Muscle of leg (tissue), 11 donors: ENCODE data around the gene PPP6R2. TPM values are rescaled to one million over a fixed set of nuclear protein-coding genes. Genes with fewer than 3 reads are reported as not detected.

Experiments used
- DNase-seq: peaks from one replicate; pipeline ENCODE4 v3.0.0; 2013
- H3K27ac ChIP-seq: one replicate; pipeline ENCODE4 v1.5.1; 2013; ENCODE audit warnings: mild to moderate bottlenecking, low read length, control low read depth
- H3K27me3 ChIP-seq: one replicate; pipeline ENCODE4 v1.6.1; 2013; ENCODE audit warnings: low read length; ENCODE audit not compliant: control insufficient read depth, insufficient read depth
- H3K36me3 ChIP-seq: one replicate; pipeline ENCODE4 v1.6.1; 2013; ENCODE audit warnings: low read length; ENCODE audit not compliant: control insufficient read depth, insufficient read depth
- H3K4me1 ChIP-seq: one replicate; pipeline ENCODE4 v1.6.1; 2013; ENCODE audit warnings: low read length; ENCODE audit not compliant: control insufficient read depth, insufficient read depth
- H3K4me3 ChIP-seq: one replicate; pipeline ENCODE4 v1.5.1; 2013; ENCODE audit warnings: low read length, control low read depth
- H3K9me3 ChIP-seq: replicated peaks from 2 replicates; pipeline ENCODE4 v1.6.1; 2013; ENCODE audit warnings: low read depth, low read length; ENCODE audit not compliant: control insufficient read depth
- WGBS: methylation state at CpG from one replicate; pipeline ENCODE4 v1.1.5; 2013; ENCODE audit warnings: missing lambda C conversion rate; ENCODE audit not compliant: insufficient coverage; 5-methylcytosine and 5-hydroxymethylcytosine counted together
- polyA plus RNA-seq, 8 donors: library from polyadenylated mRNA; unstranded; fragments of 120-200 nt; gene quantifications; one replicate each; pipeline versions ENCODE4 v1.2.1 to v1.2.3, GENCODE V29; 2013; ENCODE audit warnings: inconsistent platforms in 1 of 8, low replicate concordance in 1 of 8; ENCODE audit not compliant: insufficient read length in 8 of 8, insufficient read depth in 1 of 8
- total RNA-seq: library from RNA; stranded (reverse); fragments of 120-200 nt; gene quantifications from one replicate; pipeline ENCODE4 v1.2.4, GENCODE V29; 2013

Gene PPP6R2
- total and polyA plus RNA-seq, 9 donors = 29.8 to 41.5 (median 36.4) TPM

- Histone ChIP-seq H3K9me3 (no peaks in the 10 kb centered on the region), H3K27me3 (no peaks in the 10 kb centered on the region), H3K27ac (no peak overlapping the region), H3K4me1 (no peaks in the 10 kb centered on the region), H3K4me3 (no peak overlapping the region), H3K36me3 (peaks cover 80% of the 10 kb centered on the region)
- no peak for DNase-seq
- 82% methylated on average over 14 of the region's 17 CpGs for WGBS
These were observed 96.3 kb downstream of the PPP6R2 start for GRCh38 chr22:50439314-50439870.

- 63% methylated on average over 8 of the region's 10 CpGs for WGBS
- Histone ChIP-seq H3K4me3 (no peak overlapping the region), H3K36me3 (peaks cover 82% of the 10 kb centered on the region), H3K4me1 (peaks cover 4% of the 10 kb centered on the region), H3K27ac (no peak overlapping the region), H3K9me3 (no peaks in the 10 kb centered on the region), H3K27me3 (no peaks in the 10 kb centered on the region)
- no peak for DNase-seq
These were observed 96.8 kb downstream of the PPP6R2 start for GRCh38 chr22:50439871-50440331.

- H3K9me3 ChIP-seq = no peaks in the 10 kb centered on the region
- WGBS = 85% methylated on average over 19 of the region's 26 CpGs
- peaks cover 4% of the 10 kb centered on the region for H3K4me1 ChIP-seq
- no peaks in the 10 kb centered on the region for H3K27me3 ChIP-seq
- no peak overlapping the region for H3K4me3 ChIP-seq
- DNase-seq = no peak
- no peak overlapping the region for H3K27ac ChIP-seq
- H3K36me3 ChIP-seq = peaks cover 82% of the 10 kb centered on the region
These were observed 97.6 kb downstream of the PPP6R2 start for GRCh38 chr22:50440544-50441249.

- DNase-seq = no peak
- WGBS = 90% methylated on average over 10 of the region's 17 CpGs
- Histone ChIP-seq H3K4me3 (no peak overlapping the region), H3K36me3 (peaks cover 82% of the 10 kb centered on the region), H3K9me3 (no peaks in the 10 kb centered on the region), H3K27me3 (no peaks in the 10 kb centered on the region), H3K27ac (no peak overlapping the region), H3K4me1 (peaks cover 4% of the 10 kb centered on the region)
These were observed 98.4 kb downstream of the PPP6R2 start for GRCh38 chr22:50441428-50441993.

- Histone ChIP-seq H3K4me3 (no peak overlapping the region), H3K9me3 (no peaks in the 10 kb centered on the region), H3K4me1 (peaks cover 4% of the 10 kb centered on the region), H3K27me3 (no peaks in the 10 kb centered on the region), H3K36me3 (peaks cover 84% of the 10 kb centered on the region), H3K27ac (no peak overlapping the region)
- no peak for DNase-seq
- 80% methylated on average over 13 of the region's 15 CpGs for WGBS
These were observed 100.1 kb downstream of the PPP6R2 start for GRCh38 chr22:50443197-50443596.

GRCh38 chr22:50443801-50444625 lies 100.9 kb downstream of the PPP6R2 start:
- no peaks in the 10 kb centered on the region for H3K9me3 ChIP-seq
- no peak overlapping the region for H3K27ac ChIP-seq
- H3K4me3 ChIP-seq = no peak overlapping the region
- WGBS = 68% methylated on average over 13 of the region's 28 CpGs
- DNase-seq = no peak
- H3K27me3 ChIP-seq = no peaks in the 10 kb centered on the region
- H3K4me1 ChIP-seq = peaks cover 4% of the 10 kb centered on the region
- peaks cover 84% of the 10 kb centered on the region for H3K36me3 ChIP-seq

GRCh38 chr22:50444663-50445062 lies 101.5 kb downstream of the PPP6R2 start:
- DNase-seq = peak; percentile 39
- H3K27ac ChIP-seq = no peak overlapping the region
- no peaks in the 10 kb centered on the region for H3K27me3 ChIP-seq
- H3K4me1 ChIP-seq = peaks cover 4% of the 10 kb centered on the region
- H3K36me3 ChIP-seq = peaks cover 84% of the 10 kb centered on the region
- H3K4me3 ChIP-seq = no peak overlapping the region
- WGBS = 52% methylated on average over 3 of the region's 5 CpGs
- no peaks in the 10 kb centered on the region for H3K9me3 ChIP-seq

- WGBS = 35% methylated on average over 4 of the region's 30 CpGs
- Histone ChIP-seq H3K4me1 (peaks cover 4% of the 10 kb centered on the region), H3K4me3 (no peak overlapping the region), H3K9me3 (no peaks in the 10 kb centered on the region), H3K36me3 (peaks cover 82% of the 10 kb centered on the region), H3K27ac (no peak overlapping the region), H3K27me3 (no peaks in the 10 kb centered on the region)
- DNase-seq = peak; percentile 47
These were observed 102.1 kb downstream of the PPP6R2 start for GRCh38 chr22:50445071-50445879.

- no peaks in the 10 kb centered on the region for H3K27me3 ChIP-seq
- no peak overlapping the region for H3K27ac ChIP-seq
- peaks cover 78% of the 10 kb centered on the region for H3K36me3 ChIP-seq
- no peak overlapping the region for H3K4me3 ChIP-seq
- H3K4me1 ChIP-seq = peaks cover 4% of the 10 kb centered on the region
- H3K9me3 ChIP-seq = no peaks in the 10 kb centered on the region
- WGBS = 57% methylated on average over 10 of the region's 17 CpGs
- DNase-seq = no peak
These were observed 103.0 kb downstream of the PPP6R2 start for GRCh38 chr22:50445880-50446707.
